ENCODE measurements around the gene FILIP1.
"Not testable (repeated sequence)": the region's sequence is repeated elsewhere in the genome, so short reads cannot be mapped to it uniquely, and the experiment has no call there.

FILIP1 gene

GRCh38 chr6:75428204-75428603, 65.4 kb downstream of the FILIP1 start:
- no peak overlapping the region for H3K4me3 ChIP-seq (ENCODE audit: low read length)
- no peak for TF ChIP-seq ZNF274 (IDR thresholded peaks at IDR 0.05; ENCODE audit: low read depth, low read length)

GRCh38 chr6:75427329-75427728, 66.3 kb downstream of the FILIP1 start:
- no peak for TF ChIP-seq ZNF274 (IDR thresholded peaks at IDR 0.05; ENCODE audit: low read depth, low read length)
- no peak overlapping the region for H3K4me3 ChIP-seq (ENCODE audit: low read length)

- no peak overlapping the region for H3K4me3 ChIP-seq (ENCODE audit: low read length)
- TF ChIP-seq ZNF274 (IDR thresholded peaks at IDR 0.05; ENCODE audit: low read depth, low read length): no peak
These were observed 68.7 kb downstream of the FILIP1 start for GRCh38 chr6:75424618-75425548.

- TF ChIP-seq ZNF274 (IDR thresholded peaks at IDR 0.05; ENCODE audit: low read depth, low read length): no peak
These were observed 70.2 kb downstream of the FILIP1 start for GRCh38 chr6:75423386-75423785.

GRCh38 chr6:75422024-75422639, 71.5 kb downstream of the FILIP1 start:
- TF ChIP-seq ZNF274 (IDR thresholded peaks at IDR 0.05; ENCODE audit: low read depth, low read length): no peak
- no peak overlapping the region for H3K4me3 ChIP-seq (ENCODE audit: low read length)

More at GRCh38 chr6:75423386-75423785, 70.2 kb downstream of the FILIP1 start:
- H3K4me3 ChIP-seq (ENCODE audit: low read length): no peak overlapping the region

- H3K4me3 ChIP-seq (ENCODE audit: low read length): no peak overlapping the region
- no peak for TF ChIP-seq ZNF274 (IDR thresholded peaks at IDR 0.05; ENCODE audit: low read depth, low read length)
These were observed 72.1 kb downstream of the FILIP1 start for GRCh38 chr6:75421316-75422023.

GRCh38 chr6:75419980-75420379, 73.6 kb downstream of the FILIP1 start:
- no peak overlapping the region for H3K4me3 ChIP-seq (ENCODE audit: low read length)
- no peak for TF ChIP-seq ZNF274 (IDR thresholded peaks at IDR 0.05; ENCODE audit: low read depth, low read length)

GRCh38 chr6:75419416-75419815, 74.2 kb downstream of the FILIP1 start:
- no peak for TF ChIP-seq ZNF274 (IDR thresholded peaks at IDR 0.05; ENCODE audit: low read depth, low read length)
- H3K4me3 ChIP-seq (ENCODE audit: low read length): no peak overlapping the region

GRCh38 chr6:75418233-75418632, 75.4 kb downstream of the FILIP1 start:
- TF ChIP-seq ZNF274 (IDR thresholded peaks at IDR 0.05; ENCODE audit: low read depth, low read length): no peak
- H3K4me3 ChIP-seq (ENCODE audit: low read length): no peak overlapping the region

- TF ChIP-seq ZNF274 (IDR thresholded peaks at IDR 0.05; ENCODE audit: low read depth, low read length): no peak
- no peak overlapping the region for H3K4me3 ChIP-seq (ENCODE audit: low read length)
These were observed 77.2 kb downstream of the FILIP1 start for GRCh38 chr6:75416443-75416842.

GRCh38 chr6:75415804-75416203, 77.8 kb downstream of the FILIP1 start:
- no peak overlapping the region for H3K4me3 ChIP-seq (ENCODE audit: low read length)
- no peak for TF ChIP-seq ZNF274 (IDR thresholded peaks at IDR 0.05; ENCODE audit: low read depth, low read length)

- no peak for TF ChIP-seq ZNF274 (IDR thresholded peaks at IDR 0.05; ENCODE audit: low read depth, low read length)
- H3K4me3 ChIP-seq (ENCODE audit: low read length): no peak overlapping the region
These were observed 79.1 kb downstream of the FILIP1 start for GRCh38 chr6:75414445-75415021.

- no peak overlapping the region; the same call in 1 of the 2 replicates for H3K4me3 ChIP-seq (ENCODE audit: low read length)
- TF ChIP-seq ZNF274 (IDR thresholded peaks at IDR 0.05; ENCODE audit: low read depth, low read length): no peak
These were observed 80.5 kb downstream of the FILIP1 start for GRCh38 chr6:75412969-75413662.

GRCh38 chr6:75410564-75410963, 83.0 kb downstream of the FILIP1 start:
- H3K4me3 ChIP-seq (ENCODE audit: low read length): not testable (repeated sequence)
